Activated effector memory CD4-positive, alpha-beta T cell treated with Interleukin-2 at 50 U/mL for 16 hours (primary cell): Measurements from ENCODE around the gene POR.
A peak's percentile ranks its signal among the peaks of the same experiment; 100 is the strongest.
"Not testable (repeated sequence)": the region's sequence is repeated elsewhere in the genome, so short reads cannot be mapped to it uniquely, and the experiment has no call there.

Source experiments
- DNase-seq: peaks from one replicate; pipeline ENCODE4 v3.0.0-alpha.2; 2020

The POR gene

DNA sequence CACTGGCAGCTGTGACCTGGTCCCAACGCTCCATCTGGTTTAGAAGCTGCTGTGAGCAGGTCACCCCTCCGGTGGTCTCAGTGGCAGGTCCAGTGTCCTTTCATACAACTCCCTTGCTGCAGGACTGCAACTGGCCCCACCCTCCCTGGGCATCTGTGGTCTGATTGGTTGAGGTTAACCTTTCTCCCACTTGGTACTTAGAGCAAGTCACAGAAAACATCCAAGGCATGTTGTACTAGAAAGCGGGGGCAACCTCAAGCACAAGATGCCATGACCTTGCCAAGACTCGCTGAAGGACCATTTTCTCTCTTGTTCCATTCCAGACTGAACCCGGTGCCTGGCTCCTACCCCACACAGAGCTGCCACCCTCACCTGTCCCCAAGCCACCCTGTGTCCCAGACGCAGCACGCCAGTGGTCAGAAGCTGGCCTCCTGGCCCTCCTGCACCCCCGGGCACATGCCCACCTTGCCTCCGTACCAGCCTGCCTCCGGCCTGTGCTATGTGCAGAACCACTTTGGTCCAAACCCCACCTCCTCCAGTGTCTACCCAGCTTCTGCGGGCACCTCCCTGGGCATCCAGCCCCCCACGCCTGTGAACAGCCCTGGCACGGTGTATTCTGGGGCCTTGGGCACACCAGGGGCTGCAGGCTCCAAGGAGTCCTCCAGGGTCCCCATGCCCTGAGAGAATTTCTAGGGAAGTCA is 27.1 kb upstream of the POR start:
- DNase-seq, result no peak

DNA sequence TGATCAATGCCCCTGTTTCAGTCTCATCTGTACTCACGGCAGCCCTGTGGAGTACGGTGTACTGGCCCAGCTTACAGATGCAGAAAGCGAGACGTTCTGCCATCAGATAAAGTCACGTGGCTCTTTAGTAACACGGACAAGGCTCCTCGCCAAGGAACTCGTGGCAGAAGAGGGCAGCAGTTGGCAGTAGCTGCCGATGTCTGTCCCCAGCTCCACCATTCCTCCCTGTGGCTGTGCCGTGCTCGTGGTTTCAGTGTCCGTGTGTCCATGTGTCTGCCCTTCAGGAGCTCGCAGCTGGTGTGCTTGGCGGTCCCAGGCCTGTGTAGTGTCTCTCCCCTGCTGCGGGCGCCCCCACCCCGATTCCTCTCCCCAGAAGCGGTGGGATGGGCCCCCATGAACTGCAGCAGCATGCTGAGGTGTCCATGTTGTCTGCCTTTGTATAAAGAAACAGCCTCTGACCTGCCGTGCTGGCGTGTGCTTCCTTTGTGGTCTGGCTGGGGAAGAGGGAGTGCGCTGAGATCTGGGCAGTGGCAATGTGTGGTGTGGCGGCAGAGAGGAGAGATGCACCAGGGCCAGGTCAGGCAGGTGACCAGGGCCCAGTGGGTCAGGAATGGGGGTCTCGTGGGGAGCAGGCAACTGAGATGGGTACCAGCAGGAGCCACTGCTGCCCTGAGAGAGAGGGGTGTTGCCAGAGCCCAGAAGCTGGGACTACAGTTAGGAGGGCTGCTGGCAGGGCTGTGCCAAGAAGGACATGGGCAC is 26.3 kb upstream of the POR start:
- DNase-seq, result no peak

DNA sequence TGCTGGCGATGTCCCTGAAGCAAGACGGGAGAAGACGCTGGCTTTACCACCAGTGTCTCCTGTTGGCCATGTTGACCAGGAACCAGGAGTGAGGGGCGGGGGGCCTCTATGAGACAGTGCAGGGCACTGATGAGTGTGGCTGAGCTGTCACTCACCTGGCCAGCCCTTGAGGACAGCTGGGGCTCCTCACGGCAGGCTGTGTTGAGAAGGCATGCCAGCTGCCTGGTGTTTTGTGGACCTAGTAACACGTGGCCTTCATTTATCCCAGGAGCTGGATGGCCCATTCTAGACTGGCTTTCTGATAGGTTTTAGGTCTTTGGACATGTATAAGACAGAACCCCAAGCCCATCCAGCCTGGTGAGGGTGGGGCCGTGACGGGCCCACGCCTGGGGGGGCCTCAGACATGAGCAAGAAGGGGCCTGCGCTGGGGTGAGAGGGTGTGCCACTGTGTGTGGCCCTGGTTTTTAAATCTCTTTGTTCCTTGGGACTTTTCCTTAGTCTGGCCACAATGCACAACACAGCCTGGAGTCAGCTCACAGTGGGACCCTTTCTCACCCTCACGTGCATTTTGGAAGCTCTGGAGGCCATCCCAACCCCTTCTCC is 25.6 kb upstream of the POR start:
- DNase-seq, result no peak

DNA sequence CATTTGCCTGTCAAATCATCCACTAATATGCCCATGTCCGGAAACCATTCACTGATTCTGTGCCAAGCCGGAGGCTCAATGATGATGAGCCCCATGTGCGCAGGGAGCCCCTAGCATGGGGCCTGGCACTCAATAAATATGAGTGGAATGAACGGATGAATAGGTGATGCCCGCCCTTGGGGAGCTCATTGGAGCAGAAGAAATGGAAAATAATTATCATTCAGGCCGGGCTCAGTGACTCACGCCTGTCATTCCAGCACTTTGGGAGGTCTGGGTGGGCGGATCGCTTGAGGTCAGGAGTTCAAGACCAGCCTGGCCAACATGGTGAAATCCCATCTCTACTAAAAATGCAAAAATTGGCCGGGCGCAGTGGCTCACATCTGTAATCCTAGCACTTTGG is 25.1 kb upstream of the POR start:
- no peak for DNase-seq

DNA sequence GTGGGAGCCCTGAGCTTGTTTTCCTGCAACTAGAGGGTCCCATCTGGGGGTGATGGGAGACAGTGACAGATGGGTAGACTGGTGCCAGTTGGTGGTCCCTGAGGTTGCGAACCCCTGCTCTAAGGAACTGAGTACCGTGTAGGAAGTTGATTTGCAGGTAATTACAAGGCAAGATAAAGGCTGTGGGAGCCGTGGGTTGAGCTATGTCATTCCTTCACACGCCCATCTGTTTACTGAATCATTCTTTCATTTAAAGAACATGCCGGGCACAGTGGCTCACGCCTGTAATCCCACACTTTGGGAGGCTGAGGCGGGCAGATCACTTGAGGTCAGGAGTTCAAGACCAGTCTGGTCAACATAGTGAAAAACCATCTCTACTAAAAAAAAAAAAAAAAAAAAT is 23.7 kb upstream of the POR start:
- not testable (repeated sequence) for DNase-seq

DNA sequence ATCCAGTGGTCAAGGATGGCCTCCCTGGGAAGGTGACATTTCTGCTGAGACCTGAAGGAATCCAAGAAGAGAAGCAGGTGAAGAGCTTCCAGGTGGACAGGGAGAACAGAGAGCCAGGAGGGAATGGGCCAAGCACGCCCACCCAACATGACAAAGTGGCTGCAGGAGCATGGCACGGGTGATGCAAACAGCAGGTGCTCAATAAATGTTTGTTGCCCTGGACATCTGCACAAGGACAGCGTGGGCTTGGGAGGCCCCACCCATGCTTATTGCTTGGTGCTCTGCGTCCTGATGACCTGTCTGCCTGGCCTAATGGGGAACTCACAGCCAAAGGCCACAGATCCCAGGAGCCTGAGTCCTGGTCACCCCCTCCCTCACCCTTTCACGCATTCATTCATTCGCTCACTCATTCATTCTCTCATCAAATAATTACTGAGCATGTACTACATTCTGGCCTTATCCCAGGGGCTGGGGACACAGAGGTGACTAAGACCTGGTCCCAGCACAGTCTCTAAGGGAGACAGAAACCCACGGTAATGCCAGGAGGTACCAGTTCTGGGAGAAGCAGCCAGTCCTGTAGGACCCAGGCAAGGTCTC is 23.0 kb upstream of the POR start:
- DNase-seq, result no peak

DNA sequence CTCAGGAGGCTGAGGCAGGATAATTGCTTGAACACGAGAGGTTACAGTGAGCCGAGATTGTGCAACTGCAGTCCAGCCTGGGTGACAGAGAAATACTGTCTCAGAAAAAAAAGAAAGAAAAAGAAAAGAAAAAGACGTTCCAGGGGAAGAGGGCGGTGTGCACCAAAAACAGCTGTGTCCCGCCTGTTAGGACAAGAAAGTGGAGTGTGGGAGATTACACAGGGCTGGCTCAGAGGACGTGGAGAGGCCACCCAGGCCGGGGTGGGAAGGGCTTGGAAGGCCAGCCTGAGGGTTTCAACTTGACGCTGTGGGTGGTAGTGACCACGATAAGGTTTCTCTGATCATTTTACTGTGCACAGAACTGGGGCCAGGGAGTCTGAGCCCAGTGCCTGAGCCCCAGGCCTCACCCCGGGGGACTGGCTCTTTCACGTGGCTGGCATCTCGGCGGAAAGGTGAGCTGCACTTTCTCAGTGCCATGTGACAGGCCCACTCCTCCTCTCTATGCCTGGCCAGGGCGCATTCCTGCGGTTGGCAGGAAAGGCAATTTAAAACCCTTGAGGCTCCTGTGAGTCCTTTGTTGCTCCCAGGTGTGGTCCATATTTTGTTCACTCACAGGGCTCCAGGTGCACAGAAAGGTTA is 22.2 kb upstream of the POR start:
- DNase-seq, result no peak

DNA sequence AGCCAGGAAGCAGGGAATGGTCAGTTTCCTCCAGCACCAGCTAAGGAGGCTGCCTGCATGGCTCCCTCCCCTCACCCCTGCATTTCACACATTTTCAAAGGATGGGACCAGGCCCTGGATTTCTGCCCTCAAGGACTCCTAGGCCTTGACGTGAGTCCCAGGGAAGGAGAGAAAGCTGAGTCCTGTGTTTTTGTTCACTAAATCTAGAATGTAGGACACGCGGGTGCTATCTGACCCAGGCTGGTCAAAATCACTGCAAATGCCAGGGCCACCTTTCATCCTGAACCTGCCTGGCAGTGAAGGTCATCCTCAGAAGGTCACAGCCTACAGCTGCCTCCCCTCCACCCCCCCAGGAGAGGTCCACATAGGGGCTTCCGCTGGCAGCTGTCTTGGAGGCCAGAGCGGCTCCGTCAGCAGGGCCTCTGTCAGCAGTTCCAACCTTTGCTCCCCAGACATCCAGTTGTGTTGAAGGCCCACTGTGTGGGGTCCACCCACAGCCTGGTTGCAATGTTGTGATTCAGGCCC is 18.1 kb upstream of the POR start:
- DNase-seq, result no peak

DNA sequence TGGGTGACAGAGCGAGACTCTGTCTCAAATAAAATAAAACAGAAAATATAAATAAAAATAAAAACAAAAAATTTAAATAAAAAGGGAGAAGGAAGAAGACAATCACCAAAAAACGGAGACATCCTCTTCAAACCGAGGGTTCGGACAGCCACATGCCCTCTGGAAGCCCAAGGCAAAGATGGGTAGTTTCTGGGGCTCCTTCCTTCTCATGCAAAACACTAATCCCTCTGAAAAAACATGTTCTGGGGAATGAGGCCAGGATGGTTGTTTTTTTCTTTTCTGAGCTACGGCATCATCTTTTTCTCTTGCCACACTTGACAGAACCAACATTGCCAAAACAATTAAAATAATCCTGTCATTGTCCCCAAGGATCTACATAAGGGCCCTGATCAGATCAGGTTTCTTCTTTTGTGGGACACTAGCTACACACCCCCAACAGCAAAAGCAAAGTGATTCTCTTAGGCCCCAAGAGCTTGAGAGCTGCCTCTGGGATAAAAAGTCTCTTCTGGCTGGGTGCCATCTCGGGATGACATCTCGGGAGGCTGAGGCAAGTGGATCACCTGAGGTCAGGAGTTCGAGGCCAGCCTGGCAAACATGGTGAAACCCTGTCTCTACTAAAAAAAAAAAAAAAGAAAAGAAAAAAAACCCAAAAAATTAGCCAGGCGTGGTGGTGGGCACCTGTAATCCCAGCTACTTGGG is 14.2 kb upstream of the POR start:
- no peak for DNase-seq

DNA sequence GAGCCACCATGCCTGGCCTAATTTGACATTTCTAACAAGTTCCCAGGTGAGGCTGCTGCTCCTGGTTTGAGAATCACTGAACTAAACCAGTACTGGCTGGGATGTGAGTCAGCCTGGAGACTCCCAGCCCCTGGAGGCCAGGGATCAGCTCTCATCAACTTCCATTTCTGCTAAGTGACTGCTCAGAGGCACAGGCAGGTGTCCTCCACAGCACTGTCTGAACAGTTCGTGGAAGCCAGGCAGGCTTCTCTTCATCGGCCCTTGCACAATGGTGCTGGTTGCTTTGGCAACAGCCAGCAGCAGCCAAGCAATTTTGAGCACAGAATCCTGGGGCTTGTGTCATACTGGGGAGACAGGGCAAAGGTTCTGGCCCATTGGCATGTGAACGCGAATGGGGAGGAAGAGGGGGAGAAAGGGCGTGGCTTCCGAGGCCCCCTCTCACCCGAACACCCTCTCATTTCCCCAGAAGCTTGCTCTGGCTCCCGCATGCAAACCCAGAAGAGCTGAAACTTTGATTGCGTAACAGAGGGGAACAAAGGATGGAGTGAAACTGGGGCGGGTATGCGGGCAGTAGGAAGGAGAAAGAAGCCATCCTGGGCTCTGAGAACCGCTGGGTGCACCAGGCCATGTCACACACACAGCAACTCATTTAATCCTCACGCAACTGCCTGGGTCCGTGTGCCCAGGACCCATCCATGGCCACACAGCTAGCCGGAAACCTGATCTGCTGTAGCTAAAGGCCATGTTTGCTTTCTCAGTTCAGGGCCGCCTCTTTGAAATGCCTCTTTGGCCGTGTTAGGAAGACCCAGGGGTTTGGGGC is 9.0 kb upstream of the POR start:
- DNase-seq, result no peak

DNA sequence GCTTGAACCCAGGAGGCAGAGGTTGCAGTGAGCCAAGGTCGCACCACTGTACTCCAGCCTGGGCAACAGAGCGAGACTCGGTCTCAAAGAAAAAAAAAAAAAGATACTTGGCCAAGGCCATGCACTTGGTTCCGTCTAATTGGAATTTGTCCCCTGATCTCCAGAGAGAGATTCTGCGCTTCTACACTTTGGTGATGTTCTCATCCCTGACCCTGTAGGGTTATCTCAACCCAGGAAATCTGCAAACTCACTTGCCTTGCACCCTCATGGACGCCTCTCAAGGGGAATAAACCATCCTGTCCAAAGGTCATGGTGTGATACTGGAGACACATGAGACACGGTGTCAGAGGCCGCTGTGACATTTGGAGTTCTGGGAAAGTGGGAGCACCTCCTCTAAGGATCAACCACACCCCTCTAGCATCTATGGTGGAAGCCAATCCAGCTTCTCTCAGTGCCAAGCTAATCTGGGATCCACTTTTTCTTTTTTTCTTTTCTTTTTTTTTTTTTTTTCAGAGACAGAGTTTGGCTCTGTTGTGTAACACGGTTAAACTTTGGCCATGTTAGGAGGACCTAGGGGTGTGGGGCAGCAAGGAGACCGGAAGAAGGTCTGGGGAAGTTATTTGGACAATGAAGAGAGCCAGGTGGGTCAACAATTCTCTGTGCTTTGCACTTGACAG is 7.8 kb upstream of the POR start:
- no peak for DNase-seq

DNA sequence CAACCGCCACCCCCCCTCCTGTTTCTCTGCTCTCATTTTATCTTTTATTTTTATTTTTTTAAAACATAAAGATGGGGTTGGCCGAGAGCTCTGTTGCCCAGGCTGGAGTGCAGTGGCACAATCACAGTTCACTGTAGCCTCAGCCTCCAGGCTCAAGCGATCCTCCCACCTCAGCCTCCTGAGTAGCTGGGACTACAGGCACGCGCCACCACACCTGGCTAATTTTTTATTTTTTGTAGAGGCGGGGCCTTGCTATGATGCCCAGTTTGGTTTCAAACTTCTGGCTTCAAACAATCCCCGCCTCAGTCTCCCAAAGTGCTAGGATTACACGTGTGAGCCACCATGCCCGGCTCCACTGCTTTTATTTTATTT is 7.3 kb upstream of the POR start:
- DNase-seq, result not testable (repeated sequence)

DNA sequence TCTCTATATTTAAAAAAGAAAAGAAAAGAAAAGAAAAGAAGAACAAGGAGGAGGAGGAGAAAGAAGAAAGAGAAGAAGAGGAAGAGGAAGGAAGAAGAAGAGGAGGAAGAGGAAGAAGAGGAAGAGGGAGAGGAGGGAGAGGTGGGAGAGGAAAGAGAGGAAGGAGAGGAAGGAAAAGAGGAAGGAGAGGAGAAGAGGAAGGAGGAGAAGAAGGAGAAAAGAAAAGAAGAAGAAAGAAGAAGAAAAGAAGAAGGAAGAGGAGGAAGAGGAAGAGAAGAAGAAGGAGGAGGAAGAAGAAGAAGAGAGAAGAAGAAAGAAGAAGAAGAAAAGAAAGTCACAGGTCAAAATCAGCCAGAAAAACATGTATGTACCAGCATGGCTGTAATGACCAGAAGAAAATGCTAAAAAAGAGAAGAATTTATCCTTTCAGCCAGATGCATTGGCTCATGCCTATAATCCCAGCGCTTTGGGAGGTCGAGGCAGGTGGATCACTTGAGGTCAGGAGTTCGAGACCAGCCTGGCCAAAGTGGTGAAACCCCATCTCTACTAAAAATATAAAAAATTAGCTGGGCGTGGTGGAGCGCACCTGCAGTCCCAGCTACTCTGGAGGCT is 5.3 kb upstream of the POR start:
- DNase-seq, result no peak

DNA sequence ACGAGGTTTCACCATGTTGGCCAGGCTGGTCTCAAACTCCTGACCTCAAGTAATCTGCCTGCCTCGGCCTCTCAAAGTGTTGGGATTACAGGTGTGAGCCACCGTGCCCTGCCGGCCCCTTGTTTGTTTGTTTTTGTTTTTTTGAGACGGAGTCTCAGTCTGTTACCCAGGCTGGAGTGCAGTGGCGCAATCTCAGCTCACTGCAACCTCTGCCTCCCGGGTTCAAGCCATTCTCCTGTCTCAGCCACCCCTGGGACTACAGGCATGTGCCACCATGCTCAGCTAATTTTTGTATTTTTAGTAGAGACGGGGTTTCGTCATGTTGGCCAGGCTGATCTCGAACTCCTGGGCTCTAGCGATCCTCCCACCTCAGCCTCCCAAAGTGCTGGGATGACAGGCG is 3.8 kb upstream of the POR start:
- DNase-seq, result not testable (repeated sequence)

DNA sequence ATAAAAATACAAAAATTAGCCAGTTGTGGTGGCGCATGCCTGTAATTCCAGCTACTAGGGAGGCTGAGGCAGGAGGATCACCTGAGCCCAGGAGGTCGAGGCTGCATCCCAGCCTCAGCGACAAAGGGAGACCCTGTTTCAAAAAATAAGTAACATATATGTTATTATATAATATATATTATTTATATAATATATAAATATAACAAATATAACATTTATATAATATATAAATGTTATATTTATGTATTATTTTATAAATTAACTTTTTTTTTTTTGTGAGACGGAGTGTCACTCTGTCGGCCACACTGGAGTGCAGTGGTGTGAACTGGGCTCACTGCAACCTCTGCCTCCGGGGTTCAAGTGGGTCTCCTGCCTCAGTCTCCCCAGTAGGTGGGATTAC is 1.5 kb upstream of the POR start:
- DNase-seq, result no peak

DNA sequence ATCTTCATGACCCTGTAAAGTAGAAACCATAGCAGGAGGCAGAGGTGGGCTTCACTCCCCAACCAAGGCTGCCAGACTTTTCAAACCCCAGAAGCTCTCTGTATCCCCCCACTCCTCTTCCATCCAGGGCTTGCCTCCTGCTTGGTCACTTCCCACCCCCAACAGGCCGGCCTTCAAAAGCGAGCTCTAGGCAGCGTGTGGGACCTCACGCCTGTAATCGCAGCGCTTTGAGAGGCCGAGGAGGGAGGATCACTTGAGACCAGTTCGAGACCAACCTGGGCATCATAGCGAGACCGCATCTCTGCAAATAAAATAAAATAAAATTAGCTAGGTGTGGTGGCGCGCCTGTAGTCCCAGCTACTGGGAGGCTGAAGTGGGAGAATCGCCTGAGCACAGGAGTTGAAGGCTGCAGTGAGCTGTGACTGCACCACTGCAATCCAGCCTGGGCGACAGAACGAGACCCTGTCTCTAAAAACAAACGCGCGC is 743 bp upstream of the POR start:
- DNase-seq, result no peak

DNA sequence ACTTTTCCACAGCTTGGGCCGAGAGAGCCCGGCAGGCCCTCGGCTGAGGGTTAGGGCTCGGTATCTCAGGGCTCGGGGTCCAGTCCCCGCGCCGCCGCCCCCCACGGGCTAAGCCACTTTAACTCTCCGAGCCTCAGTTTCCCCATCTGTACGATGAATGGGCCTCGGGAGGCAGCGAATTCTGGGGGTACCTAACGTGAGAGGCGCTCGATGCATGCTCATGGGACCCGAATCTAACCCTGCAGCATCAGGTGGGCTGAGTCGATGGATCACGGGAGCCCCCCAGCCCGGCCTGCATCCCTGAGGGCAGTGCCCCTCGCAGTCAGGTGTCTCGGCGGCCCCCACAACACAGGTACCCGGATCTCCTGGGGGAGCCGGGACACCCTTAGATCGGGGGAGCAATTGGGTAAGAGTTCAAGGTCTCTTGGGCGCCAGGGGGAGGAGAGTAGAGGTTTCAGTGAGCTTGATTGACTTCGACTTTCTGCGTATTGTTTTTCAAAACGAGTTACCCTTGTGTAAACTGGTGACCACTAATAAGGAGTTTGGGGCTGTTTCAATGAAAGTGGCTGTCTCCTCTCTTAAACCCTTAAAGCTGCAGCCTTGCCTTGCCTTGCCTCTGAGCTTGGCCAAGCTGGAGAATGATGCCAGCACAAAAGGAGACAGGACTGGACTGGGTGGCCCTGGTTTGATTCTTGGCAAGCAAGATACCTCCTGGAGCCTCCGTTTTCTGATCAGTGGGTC is 631 bp downstream of the POR start:
- peak; percentile 5 for DNase-seq

DNA sequence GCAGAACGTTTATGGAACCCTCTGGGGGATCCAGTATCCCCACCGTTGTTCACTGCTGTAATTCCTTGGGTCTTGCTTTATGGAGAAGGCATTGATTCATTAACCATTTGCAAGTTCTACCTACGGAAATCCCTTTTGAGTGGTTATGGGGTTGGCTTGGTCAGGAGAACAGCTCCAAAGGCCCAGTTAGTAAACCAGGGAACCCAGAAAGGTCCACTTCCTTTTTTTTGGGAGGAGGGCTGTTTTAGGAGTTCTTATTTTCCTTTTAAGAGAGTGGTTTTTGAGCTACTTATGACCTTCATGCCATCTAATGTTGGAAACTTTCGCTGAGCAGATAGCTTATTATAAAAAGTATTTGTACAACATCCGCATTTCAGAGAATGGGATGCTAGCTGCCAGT is 1.3 kb downstream of the POR start:
- no peak for DNase-seq
